GM12878 (cell line): ENCODE measurements around the gene ALG10. TPM values are rescaled to one million over a fixed set of nuclear protein-coding genes. Genes with fewer than 3 reads are reported as not detected.

ENCODE experiments used
- ATAC-seq: fragments of 200-7000 bp; cut with Tn5 transposase; 3 replicates; pipeline ENCODE4 v1.9.1; 2020; ENCODE audit warnings: mild to moderate bottlenecking, moderate library complexity
- BruUV-seq: library from RNA; stranded (reverse); fragments of 400-500 nt; replicated peaks from 2 replicates; lab custom pipeline; 2021; lab: Mats Ljungman, UMichigan
- CTCF ChIA-PET: fragments of 300-600 bp; sonication (Branson Sonifier 250); formaldehyde crosslinking; extraction: SDS; loops from one replicate; lab custom pipeline; 2021; ENCODE audit warnings: inconsistent platforms; lab: Yijun Ruan, JAX
- POLR2A ChIA-PET: fragments of 350-600 bp; formaldehyde crosslinking; extraction: SDS; loops from one replicate; lab custom pipeline; 2021; ENCODE audit warnings: inconsistent platforms; lab: Charles Lee
- RAD21 ChIA-PET: fragments of 300-600 bp; sonication (Branson Sonifier 250); formaldehyde crosslinking; loops from one replicate; lab custom pipeline; 2023; ENCODE audit warnings: antibody characterized with exemption; ENCODE audit not compliant: unreplicated experiment; lab: Charles Lee
- SMC1A ChIA-PET: fragments of 300-600 bp; sonication (Branson Sonifier 250); formaldehyde crosslinking; loops from one replicate; lab custom pipeline; 2023; ENCODE audit not compliant: unreplicated experiment, uncharacterized antibody; lab: Charles Lee
- DNase-seq: peaks from one replicate; pipeline ENCODE4 v3.0.0-alpha.2; 2011; ENCODE audit warnings: low read depth, low spot score
- FAIRE-seq: peaks from 3 replicates; lab custom pipeline; 2011; peaks lifted over from hg19 to GRCh38; lab: Jason Lieb, UNC
- H2AFZ ChIP-seq: 2 replicates; pipeline ENCODE4 v1.6.0; 2011; ENCODE audit warnings: low read depth, low read length, control low read depth; ENCODE audit not compliant: control insufficient read depth
- H3K27ac ChIP-seq: 2 replicates; pipeline ENCODE4 v1.5.1; 2011; ENCODE audit warnings: control low read depth; ENCODE audit not compliant: control insufficient read depth, insufficient read depth
- H3K27me3 ChIP-seq, 2 experiments: replicated peaks in 1 of 2; 2 replicates each; pipeline versions ENCODE4 v1.6.0 to v1.6.1; 2011; ENCODE audit warnings: low read length in 1 of 2; ENCODE audit not compliant: control insufficient read depth in 2 of 2, insufficient read depth in 2 of 2
- H3K36me3 ChIP-seq, 2 experiments: 2 replicates each; pipeline ENCODE4 v1.5.1; 2011; ENCODE audit warnings: low read length in 1 of 2; ENCODE audit not compliant: control insufficient read depth in 2 of 2, insufficient read depth in 2 of 2
- H3K4me1 ChIP-seq: 2 replicates; pipeline ENCODE4 v1.6.1; 2011; ENCODE audit warnings: mild to moderate bottlenecking, low read length, moderate library complexity, mixed read lengths; ENCODE audit not compliant: control insufficient read depth, insufficient read depth
- H3K4me2 ChIP-seq: 2 replicates; pipeline ENCODE4 v1.6.0; 2011; ENCODE audit warnings: control low read depth; ENCODE audit not compliant: control insufficient read depth, insufficient read depth
- H3K4me3 ChIP-seq: fragments of 200-600 bp; sonication (generic); 2 replicates; pipeline ENCODE4 v1.5.1; 2016
- H3K79me2 ChIP-seq: 2 replicates; pipeline ENCODE4 v1.6.0; 2011; ENCODE audit warnings: low read length; ENCODE audit not compliant: control insufficient read depth, insufficient read depth
- H3K9ac ChIP-seq: 2 replicates; pipeline ENCODE4 v1.8.0; 2011; ENCODE audit warnings: low read length, control low read depth, mixed read lengths; ENCODE audit not compliant: control insufficient read depth, insufficient read depth
- H3K9me3 ChIP-seq: replicated peaks from 3 replicates; pipeline ENCODE4 v1.5.1; 2011; ENCODE audit warnings: mild to moderate bottlenecking, low read length; ENCODE audit not compliant: control insufficient read depth, insufficient read depth
- H4K20me1 ChIP-seq: 2 replicates; pipeline ENCODE4 v1.6.0; 2011; ENCODE audit not compliant: control insufficient read depth, insufficient read depth
- CBX5 ChIP-seq: sonication (generic); IDR thresholded peaks from 2 replicates; pipeline ENCODE4 v1.6.1; 2016; ENCODE audit warnings: low read depth, moderate library complexity, mild to moderate bottlenecking, inconsistent platforms
- PAX5 ChIP-seq: IDR thresholded peaks from 2 replicates; pipeline ENCODE4 v1.6.1; 2011; ENCODE audit warnings: low read depth, low read length, borderline replicate concordance
- SIX5 ChIP-seq: IDR thresholded peaks from 2 replicates; pipeline ENCODE4 v1.6.1; 2011; ENCODE audit warnings: mild to moderate bottlenecking, low read depth, low read length, moderate library complexity; ENCODE audit not compliant: severe bottlenecking
- SREBF2 ChIP-seq: IDR thresholded peaks from 2 replicates; pipeline ENCODE4 v1.6.1; 2012; ENCODE audit warnings: mild to moderate bottlenecking, low read length
- YY1 ChIP-seq: IDR thresholded peaks from 2 replicates; pipeline ENCODE4 v1.6.1; 2011; ENCODE audit warnings: low read depth, mild to moderate bottlenecking, low read length
- ZNF24 ChIP-seq: fragments of 450-650 bp; IDR thresholded peaks from 2 replicates; pipeline ENCODE4 v1.6.1; 2017; ENCODE audit warnings: antibody characterized with exemption, mild to moderate bottlenecking
- WGBS: methylation state at CpG from one replicate; pipeline ENCODE4 v1.1.6; 2016; ENCODE audit warnings: low lambda C conversion rate; ENCODE audit not compliant: insufficient replicate concordance, insufficient coverage; ENCODE audit errors: missing lambda C conversion rate; 5-methylcytosine and 5-hydroxymethylcytosine counted together
- in situ Hi-C: fragments of 300-500 bp; cut with MboI; formaldehyde crosslinking; loops from 9 replicates; pipeline ENCODE4 v1.14.3; 2018; ENCODE audit warnings: mixed read lengths
- intact Hi-C: fragments of 100-400 bp; cut with micrococcal nuclease; formaldehyde crosslinking; loops from one replicate; pipeline ENCODE4 v1.14.2; 2022; ENCODE audit not compliant: unreplicated experiment
- polyA plus RNA-seq, 11 experiments: library from polyadenylated mRNA; depleted of rRNA in 4 of 11; unstranded in 6 of 11; stranded (reverse) in 5 of 11; fragments of >200 nt; fragmentation: Nextera tagmentation in 4 of 11; fragmentation: Illumina TruSeq in 1 of 11; extraction: Ambion mirVana in 4 of 11; extraction: Trizol in 1 of 11; gene quantifications; 1 replicate in 1 of 11; 2 replicates in 10 of 11; pipeline versions ENCODE4 v1.2.1 to v1.2.3, GENCODE V29; 2011 to 2016; ENCODE audit warnings: inconsistent platforms in 2 of 11, missing spikeins in 2 of 11, low read depth in 1 of 11
- total RNA-seq, 4 experiments: library from RNA; depleted of rRNA in 3 of 4; stranded (reverse); fragments of >200 nt in 3 of 4; fragmentation: Illumina TruSeq in 1 of 4; extraction: Trizol in 1 of 4; gene quantifications; 2 replicates each; pipeline versions ENCODE4 v1.2.1 to v1.2.3, GENCODE V29; 2013 to 2021
- TF ChIP-seq, protein P1 (sequence below): fragments of 450-650 bp; conservative IDR thresholded peaks from 2 replicates; pipeline ENCODE4 v1.6.1; 2017; ENCODE audit warnings: mild to moderate bottlenecking, moderate library complexity
- TF ChIP-seq, protein P2 (sequence below): fragments of 450-650 bp; IDR thresholded peaks from 2 replicates; pipeline ENCODE4 v1.6.1; 2016; ENCODE audit warnings: mild to moderate bottlenecking, moderate library complexity, borderline replicate concordance

ALG10 gene
- total and polyA plus RNA-seq, 10 of the 15 experiments (the other 5 are each of a cell fraction or from before 2014, with no cell fraction given) = 3.1 to 25.4 (median 7.3) TPM

DNA sequence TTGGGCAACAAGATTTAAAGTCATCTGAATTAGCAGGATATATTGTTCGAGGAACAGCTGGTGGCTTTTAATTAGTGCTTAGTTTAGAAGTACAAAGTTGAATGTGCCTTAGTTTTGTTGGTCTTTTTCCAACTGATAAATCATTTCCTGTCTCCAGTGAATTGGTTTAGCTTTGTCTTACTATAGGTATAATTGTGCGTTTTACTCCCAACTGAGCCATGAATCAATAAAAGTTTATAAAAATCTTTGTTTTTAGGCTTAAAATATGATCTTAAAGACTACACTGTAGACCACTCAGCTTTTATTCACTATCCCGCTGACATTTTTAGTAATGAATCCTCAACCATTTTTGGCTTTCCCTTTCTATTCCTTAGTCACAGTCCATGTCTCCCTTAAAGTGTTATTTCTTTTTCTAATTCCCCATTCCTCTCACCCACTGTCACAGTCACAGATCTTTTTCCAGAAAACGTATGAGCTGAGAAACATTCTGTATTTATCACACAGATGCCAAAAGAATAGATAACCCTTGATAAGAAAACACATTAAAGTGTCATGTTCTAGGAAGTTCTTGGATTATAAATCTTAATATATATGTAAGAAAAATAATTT is 34.0 kb upstream of the ALG10 start:
- DNase-seq (no peak), ATAC-seq (no peak), FAIRE-seq (no peak)
- Histone ChIP-seq H3K9ac (no peak overlapping the region), H3K4me3 (no peak overlapping the region), H3K27ac (no peak overlapping the region), H2AFZ (no peak overlapping the region), H3K79me2 (no peaks in the 10 kb centered on the region), H3K27me3 (no peaks in the 10 kb centered on the region), H3K36me3 (no peaks in the 10 kb centered on the region), H3K4me2 (no peak overlapping the region), H3K9me3 (no peaks in the 10 kb centered on the region), H4K20me1 (no peaks in the 10 kb centered on the region), H3K4me1 (no peaks in the 10 kb centered on the region)
- no TSS peak for BruUV-seq
- SMC1A ChIA-PET = no interaction called here
- in situ Hi-C loops = no loop called here
- POLR2A ChIA-PET = no interaction called here
- intact Hi-C loops = no loop called here
- RAD21 ChIA-PET = no interaction called here
- WGBS = 35% methylated on average over 4 of the region's 4 CpGs
- CTCF ChIA-PET = no interaction called here
- TF ChIP-seq, protein P1, sequence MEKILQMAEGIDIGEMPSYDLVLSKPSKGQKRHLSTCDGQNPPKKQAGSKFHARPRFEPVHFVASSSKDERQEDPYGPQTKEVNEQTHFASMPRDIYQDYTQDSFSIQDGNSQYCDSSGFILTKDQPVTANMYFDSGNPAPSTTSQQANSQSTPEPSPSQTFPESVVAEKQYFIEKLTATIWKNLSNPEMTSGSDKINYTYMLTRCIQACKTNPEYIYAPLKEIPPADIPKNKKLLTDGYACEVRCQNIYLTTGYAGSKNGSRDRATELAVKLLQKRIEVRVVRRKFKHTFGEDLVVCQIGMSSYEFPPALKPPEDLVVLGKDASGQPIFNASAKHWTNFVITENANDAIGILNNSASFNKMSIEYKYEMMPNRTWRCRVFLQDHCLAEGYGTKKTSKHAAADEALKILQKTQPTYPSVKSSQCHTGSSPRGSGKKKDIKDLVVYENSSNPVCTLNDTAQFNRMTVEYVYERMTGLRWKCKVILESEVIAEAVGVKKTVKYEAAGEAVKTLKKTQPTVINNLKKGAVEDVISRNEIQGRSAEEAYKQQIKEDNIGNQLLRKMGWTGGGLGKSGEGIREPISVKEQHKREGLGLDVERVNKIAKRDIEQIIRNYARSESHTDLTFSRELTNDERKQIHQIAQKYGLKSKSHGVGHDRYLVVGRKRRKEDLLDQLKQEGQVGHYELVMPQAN = no peak
- TF ChIP-seq PAX5 (no peak), CBX5 (no peak), SIX5 (no peak), SREBF2 (no peak), YY1 (no peak), ZNF24 (no peak)
- TF ChIP-seq, protein P2, sequence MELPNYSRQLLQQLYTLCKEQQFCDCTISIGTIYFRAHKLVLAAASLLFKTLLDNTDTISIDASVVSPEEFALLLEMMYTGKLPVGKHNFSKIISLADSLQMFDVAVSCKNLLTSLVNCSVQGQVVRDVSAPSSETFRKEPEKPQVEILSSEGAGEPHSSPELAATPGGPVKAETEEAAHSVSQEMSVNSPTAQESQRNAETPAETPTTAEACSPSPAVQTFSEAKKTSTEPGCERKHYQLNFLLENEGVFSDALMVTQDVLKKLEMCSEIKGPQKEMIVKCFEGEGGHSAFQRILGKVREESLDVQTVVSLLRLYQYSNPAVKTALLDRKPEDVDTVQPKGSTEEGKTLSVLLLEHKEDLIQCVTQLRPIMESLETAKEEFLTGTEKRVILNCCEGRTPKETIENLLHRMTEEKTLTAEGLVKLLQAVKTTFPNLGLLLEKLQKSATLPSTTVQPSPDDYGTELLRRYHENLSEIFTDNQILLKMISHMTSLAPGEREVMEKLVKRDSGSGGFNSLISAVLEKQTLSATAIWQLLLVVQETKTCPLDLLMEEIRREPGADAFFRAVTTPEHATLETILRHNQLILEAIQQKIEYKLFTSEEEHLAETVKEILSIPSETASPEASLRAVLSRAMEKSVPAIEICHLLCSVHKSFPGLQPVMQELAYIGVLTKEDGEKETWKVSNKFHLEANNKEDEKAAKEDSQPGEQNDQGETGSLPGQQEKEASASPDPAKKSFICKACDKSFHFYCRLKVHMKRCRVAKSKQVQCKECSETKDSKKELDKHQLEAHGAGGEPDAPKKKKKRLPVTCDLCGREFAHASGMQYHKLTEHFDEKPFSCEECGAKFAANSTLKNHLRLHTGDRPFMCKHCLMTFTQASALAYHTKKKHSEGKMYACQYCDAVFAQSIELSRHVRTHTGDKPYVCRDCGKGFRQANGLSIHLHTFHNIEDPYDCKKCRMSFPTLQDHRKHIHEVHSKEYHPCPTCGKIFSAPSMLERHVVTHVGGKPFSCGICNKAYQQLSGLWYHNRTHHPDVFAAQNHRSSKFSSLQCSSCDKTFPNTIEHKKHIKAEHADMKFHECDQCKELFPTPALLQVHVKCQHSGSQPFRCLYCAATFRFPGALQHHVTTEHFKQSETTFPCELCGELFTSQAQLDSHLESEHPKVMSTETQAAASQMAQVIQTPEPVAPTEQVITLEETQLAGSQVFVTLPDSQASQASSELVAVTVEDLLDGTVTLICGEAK = no peak
